T-helper 2 cell treated with Interferon-gamma antibody and Interleukin-4, amounts not matched to agents 100 ng/mL and 5 ng/mL, for 36 hours (primary cell): ENCODE measurements around the gene CAMSAP1. TPM values are rescaled to one million over a fixed set of nuclear protein-coding genes. Genes with fewer than 3 reads are reported as not detected.

Experiments
- intact Hi-C: fragments of 100-400 bp; cut with micrococcal nuclease; formaldehyde crosslinking; loops from one replicate; pipeline ENCODE4 v1.15.1; 2023
- total RNA-seq: library from RNA; stranded (reverse); gene quantifications from 2 replicates; pipeline ENCODE4 v1.2.3, GENCODE V29; 2022

Gene CAMSAP1
- total RNA-seq, 1 donor from 2014 or later: 24.7 TPM

DNA sequence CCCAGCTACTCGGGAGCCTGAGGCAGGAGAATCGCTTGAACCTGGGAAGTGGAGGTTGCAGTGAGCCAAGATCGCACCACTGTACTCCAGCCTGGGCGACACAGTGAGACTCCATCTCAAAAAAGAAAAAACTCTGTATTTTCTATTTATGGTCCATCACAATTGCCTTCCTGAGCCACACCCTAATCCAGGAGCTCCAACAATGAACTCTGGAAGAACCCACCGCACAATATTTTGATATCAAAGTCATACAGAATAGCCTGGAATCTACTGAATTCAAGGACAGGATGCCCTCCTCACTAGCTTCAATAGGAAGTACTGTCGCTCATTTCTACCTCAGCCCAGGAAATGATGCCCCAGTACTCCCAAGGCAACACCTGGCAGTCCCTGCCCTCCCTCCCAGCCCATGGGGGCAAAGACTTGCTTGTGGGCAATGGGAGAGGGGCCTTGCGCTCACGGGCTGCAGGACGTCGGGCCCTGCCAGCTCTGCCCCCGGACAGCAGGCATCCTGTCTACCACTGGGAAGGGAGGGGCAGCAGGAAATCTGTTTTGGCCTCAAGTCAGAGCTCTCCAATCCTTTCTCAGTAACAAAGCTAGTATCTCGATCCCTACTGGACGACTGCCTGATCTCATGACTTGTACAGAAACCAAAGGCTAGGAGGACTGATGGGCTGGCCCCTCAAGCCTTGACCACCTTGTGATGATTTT, 34.1 kb upstream of the CAMSAP1 start:
- intact Hi-C loops: no loop called here

DNA sequence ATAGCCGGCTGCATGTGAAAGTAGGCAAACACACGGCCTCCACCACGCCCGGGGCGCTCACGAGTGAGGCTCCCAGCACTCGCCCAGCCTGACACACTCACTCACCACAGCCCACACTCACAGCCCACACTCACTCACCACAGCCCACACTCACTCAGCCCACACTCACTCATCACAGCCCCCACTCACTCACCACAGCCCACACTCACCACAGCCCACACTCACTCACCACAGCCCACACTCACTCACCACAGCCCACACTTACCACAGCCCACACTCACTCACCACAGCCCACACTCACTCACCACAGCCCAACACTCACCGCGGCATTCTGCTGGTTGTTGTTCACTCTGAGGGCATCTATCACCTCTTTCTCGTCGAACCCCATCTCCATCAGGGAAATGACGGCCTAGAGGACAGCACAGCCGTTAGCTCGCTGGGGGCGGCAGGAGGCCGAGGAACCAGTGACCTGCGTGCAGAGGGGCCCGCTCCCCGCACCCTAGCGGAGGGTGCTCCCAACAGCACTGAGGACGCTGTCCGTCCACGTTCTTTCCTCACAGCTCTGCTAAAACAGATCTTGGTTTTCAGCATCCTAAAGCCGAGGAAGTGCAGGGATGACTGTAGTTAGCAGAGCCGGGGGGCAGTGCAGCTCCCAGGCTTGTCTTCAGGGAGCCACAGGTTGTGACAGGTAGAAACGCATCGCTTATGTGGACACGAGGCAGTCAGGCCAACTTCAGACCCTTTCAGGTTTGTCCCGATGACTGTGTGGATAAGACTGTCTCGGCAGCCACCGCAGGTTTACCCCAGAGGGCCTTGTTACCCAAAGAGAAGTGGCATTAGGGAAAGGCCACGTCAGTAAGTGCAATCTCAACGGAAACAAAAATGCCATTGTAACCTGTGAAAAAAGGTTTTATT, 32.3 kb upstream of the CAMSAP1 start:
- intact Hi-C loops: no loop called here

DNA sequence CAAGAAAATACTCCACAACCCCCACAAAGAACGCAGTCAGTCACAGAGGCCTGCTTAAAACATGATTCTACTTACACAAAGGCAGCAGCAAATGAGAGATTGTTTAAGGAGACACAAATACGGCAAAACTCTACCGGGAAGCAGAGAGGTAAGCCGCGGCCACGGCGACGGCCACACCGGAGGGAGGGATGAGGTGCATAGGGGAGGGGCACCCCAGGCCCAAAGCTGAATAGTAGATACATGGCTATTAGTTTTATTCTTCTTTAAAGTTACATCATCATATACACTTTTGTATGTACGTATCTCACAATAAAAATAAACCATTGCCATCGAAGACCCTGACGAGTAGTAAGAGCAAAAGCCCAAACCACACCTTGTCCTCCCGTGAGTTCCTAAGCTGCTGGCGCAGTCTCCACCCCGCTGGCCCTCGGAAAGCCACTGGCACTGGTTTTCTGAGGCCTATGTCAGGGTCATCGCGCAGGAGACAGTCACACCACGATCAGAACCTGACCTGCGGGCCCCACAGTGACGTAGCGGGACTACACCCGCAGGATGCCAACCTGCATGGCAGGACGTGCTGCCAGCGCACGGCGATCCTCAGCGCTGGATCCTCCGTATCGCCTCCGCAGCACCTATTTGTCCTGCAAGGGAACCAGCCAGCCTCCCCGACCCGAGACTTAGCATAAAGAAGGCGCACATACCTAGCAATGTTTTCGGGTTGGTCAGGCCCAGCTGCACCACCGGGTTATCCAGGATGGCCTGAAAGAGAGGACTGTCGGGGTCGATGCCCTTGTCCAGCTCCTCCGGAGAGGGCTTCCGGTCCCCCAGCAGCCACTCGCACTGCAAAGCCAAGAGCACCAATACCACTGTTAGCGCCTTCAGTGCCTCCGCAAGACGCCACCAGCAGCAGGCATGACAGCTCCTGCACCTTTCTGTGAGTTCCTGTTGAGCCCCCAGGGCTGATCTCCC, 30.5 kb upstream of the CAMSAP1 start:
- intact Hi-C loops: no loop called here

DNA sequence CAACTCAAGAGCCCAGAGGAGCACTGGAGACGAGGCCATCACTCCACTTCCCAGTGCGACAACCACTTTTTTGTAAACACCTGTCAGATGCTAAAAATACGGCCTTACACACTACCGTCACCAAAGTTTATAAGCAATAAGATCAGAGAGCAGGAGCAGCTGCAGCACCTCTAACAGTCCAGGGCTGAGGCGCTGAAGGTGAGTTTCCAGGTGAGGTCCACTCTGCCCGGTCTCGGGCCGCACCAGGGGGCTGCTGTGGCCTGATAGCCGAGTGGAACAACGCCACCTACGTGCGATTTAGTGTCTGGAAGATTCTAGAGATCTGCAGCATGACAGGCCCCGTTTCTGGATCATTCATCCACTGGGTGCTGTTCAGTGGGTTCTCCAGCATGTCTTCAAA, 25.8 kb upstream of the CAMSAP1 start:
- intact Hi-C loops: no loop called here

DNA sequence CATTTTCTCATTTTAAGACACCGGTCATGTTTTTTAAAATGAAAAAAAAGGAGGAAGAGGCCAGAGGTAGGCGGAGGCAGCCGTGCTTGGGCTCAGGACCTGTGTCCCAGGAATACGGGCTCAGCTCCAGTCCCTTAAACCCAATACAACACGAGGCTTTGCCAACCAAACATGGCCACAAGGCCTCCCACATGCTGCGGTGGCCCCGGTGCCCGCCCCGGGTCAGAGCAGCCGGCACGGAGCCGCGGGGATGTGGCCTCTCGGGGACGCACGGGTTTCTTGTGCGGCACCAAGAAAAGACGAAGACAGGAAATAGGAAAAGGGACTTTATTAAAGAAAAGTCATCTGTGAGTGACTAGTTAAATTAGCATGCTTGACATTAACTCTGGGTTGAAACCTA, 25.3 kb upstream of the CAMSAP1 start:
- intact Hi-C loops: no loop called here

DNA sequence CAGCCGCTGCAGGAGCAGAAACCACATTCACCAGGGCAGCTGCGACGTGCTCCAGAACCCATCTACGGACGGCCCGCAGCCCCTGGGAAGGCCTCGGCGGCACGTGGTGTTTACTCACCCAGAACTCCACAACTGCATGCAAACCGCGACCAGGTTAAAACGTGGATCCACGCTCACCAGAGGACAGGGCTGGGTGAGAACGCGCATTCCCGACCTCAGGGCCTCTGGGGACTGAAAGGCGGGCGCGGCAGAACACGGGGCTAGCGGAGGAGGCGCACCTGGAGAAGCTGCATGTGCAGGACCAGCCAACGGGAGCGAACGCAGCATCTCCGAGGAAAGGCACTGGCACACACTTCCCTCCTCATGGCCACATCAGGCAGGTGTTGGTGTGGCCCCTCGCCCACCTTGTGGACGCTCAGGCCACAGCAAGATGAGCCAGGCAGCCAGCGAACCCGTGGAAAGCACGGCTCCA, 24.0 kb upstream of the CAMSAP1 start:
- intact Hi-C loops: no loop called here

DNA sequence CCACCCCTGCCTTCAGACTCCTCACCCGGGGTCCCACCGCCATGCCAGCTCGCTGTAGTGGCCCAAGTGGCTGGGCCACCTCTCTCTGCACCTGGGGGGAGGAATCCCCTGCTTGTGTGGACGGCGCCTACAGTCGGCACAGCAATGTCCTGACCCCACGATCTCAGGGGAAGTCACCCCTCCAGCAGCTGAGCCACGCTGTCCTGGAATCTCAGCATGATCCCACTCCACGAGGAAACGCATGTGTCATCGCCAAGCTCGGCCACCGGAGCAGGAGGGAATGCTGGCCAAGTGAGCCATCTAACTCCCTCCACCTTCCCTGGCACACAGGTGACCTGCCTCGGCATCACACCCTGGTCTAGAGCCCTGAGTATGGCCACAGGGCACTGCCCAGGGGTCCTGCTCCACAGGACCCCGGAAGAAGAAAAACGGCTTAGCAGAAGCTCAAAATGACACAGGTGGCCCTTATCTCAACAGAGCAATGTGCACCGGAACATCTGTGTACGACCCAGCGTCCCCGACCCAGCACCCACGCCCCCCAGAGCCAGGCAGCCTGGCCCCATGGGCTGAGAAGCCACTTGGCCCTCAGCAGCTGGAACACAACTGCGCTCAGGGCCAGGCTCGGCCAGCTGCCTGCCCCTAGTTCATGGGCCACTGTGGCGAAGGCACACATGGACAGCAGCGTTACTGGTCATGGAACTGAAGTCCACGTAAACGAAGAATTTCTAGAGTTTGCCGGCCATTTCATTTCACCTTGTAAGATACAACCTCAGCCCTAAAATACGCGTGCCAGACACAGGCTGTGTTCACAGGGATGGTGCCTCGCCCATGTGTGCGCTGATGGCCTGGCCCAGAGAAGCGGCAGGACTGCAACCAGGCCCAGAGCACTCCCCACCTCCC, 23.4 kb upstream of the CAMSAP1 start:
- intact Hi-C loops: no loop called here

DNA sequence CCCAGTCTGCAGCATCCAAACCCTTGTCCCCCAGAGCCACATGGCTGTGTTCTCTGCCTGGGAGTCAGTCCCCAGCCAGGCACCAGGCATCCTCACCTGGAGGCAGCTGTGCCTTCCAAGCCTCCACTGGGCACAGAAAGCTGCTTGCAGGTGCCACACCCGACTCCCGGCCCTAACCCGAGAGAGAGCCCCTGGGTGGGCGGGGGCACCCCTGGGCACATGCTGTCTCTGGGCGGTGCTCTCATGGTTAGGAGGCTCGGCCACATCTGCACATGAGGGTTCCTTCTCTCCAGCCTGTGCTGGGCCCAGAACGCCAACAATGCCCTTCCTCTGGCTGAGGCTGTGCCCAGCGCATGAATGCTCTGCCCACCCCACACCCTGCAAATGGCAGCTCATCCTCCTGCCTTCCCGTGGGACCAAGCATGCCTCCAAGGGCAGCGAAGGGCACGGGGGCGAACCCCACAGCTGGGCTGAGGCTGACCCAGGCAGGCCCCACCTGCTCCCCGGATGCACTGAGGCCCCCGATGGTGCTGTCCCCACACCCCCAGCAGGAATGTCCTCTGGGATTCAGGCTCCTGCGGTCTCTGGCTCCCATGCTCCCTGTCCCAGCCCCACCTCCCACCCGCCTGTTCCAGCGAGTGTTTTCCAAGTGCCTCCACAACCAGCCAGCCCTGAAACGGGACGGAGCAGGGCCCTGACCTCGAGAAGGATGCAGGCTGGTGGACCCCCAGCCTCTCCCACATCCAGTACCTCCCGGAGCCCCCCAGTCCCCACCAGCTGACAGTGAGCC, 22.5 kb upstream of the CAMSAP1 start:
- intact Hi-C loops: no loop called here

DNA sequence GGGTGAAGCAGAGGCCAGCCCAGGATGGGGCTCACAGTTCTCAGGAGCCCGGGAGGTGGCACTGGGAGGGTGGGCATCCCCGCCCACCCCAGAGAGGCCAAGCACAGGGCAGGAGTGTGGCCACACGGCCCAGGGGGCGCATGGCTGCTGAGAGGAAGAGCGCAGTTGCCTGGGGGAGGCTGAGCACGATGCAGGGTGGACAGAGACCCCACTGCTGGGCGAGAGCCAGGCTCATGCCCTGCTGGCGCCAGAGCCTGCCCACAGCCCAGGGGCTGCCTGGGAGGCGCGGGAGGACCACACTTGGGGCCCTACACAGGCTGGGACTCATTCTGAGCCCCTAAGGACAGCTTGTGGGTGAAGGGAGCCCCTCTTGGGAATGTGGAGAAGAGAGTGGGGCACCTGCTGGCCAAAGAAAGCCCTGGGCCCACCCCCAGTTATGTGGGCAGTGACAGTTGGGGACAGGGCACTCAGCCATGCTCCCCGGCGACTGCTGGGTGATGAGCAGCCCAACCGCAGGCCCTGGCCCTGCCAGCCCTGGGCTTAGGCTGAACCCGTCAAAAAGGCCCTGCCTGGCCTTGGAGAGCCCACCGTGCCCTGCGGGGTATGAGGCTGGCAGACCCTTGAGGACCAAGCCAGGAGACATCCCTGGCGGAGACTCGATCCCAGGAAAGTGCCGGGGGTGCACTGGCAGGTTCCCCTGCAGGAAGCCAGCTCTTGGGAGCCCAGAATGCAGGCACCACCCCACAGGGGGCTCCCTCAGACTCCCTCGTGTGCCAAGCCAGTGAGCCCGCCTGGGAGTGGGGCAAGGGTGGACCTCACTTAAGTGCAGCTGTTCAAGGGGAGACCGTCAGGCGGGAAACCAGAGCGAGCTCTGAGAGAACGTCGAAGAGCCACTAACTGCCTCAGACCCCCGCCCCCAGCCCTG, 21.6 kb upstream of the CAMSAP1 start:
- intact Hi-C loops: no loop called here

DNA sequence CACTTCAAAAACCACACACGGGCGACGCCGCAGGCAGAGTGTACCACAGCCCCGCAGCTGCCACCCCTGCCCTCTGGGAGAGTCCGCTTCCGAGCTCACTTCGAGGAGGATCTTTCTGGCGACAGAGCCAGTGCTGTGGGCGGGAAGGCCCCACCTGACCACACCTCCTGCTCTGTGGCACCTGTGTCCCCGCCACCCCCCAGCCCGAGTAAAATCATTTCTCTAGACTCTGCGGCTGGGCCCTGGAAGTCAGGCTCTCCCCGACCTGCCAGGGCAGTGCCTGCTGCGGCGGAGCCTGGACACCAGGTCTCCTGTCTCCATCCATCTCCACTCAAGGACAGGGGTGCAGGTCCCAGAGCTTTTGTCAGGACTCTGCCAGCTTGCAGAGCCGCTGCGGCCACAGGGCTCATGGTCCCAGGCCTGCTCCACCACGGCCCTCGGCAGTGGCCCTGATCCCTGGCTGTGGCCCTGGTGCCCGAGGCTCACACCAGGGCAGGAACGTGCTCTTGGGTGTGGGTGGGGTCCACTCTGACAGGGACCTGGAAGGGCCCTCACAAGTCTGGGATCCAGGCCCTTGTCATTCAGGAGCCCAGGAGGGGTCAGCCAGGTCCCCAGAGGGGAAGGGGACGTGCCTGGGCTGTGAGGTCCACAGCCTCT, 20.9 kb upstream of the CAMSAP1 start:
- intact Hi-C loops: no loop called here

DNA sequence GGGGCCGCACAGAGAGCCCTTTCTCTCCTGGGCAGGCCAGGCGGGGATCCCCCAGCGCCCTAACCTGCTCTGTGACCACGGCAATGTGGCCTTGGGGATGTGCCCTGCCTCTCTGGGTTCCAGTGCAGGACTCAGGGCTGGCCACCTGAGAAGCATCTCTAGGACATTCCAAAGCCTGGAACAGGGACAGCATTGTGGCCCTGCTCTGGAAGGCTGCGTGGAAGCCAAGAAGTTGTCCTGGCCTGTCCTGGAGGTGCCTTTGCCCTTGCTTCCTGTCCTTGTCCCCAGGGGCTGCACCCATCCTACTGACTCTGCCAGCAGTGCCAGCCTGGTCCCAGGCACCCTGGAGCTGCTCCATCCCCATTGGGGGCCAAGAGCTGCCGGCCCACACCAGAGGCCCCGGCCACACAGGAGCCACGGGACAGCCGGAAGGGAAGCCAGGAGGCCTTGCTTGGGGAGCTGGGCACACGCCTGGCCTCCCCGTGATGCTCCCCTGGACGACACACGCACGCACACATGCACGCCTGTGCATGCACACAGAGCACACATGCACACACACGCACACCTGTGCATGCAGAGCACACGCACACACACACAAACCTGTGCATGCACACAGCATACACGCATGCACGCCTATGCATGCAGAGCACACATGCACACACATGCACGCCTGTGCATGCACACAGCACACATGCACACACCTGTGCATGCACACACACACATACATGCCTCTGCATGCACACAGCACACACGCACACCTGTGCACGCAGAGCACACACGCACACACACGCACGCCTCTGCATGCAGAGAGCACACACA, 20.1 kb upstream of the CAMSAP1 start:
- intact Hi-C loops: no loop called here

DNA sequence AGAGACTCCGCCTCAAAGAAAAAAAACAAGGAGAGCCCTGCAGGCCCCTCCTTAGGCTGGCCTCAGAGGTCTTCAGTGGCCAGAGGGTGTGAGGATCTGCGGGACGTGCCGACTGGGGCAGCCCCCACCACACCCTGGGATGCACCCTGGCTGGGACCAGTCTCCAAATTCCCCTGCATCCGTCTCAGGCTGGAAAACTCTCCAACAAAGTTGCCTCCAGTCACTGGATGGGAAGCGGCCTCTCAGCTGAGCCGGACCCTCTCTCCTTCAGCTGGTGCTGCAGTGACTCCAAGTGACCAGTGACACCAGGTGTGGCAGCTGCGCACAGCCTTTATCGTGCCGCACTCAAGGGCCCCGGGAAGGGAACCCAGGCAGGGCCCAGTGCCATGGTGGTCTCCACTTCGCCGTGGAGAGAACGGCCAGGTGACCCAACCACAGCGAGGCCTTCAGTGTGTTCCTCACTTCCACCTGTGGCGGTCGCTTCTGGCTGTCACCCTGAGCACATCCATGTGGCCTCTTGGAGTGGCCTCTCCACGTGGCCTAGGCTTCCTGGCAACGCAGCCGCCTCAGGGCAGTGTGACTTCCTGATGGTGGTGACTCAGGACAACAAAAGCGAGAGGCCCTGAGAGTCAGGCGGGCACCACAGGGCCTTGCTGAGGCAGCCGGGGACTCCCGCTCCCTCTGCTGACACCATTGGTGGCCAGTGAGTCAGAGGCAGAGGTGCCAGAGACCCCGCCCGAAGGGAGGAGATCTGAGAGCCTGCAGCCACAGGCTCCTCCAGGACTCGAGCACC, 19.3 kb upstream of the CAMSAP1 start:
- intact Hi-C loops: no loop called here

DNA sequence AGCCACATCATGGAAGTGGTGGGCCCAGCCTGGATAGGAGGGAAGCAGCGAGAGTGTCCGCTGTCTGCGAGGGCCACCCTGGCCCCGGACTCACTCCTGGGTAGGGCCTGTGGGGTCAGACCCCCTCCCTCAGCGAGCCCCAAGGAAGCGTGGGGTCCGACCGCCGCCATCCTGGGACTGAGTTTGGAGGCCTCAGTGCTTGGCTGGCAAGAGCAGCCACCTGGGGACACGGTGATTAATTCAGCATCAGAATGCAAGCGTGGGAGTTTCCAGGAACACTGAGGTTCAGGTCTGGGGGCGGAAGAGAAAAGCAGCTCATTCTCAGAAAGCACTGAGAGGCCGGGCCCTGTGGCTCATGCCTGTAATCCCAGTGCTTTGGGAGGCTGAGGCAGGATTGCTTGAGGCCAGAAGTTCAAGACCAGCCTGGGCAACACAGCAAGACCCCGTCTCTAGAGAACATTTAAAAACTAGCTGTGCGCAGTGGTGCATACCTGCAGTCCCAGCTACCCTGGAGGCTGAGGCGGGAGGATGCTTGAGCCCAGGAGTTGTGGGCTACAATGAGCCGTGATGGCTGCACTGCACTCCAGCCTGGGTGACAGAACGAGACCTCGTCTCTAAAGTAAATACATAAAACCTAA, 18.3 kb upstream of the CAMSAP1 start:
- intact Hi-C loops: no loop called here

DNA sequence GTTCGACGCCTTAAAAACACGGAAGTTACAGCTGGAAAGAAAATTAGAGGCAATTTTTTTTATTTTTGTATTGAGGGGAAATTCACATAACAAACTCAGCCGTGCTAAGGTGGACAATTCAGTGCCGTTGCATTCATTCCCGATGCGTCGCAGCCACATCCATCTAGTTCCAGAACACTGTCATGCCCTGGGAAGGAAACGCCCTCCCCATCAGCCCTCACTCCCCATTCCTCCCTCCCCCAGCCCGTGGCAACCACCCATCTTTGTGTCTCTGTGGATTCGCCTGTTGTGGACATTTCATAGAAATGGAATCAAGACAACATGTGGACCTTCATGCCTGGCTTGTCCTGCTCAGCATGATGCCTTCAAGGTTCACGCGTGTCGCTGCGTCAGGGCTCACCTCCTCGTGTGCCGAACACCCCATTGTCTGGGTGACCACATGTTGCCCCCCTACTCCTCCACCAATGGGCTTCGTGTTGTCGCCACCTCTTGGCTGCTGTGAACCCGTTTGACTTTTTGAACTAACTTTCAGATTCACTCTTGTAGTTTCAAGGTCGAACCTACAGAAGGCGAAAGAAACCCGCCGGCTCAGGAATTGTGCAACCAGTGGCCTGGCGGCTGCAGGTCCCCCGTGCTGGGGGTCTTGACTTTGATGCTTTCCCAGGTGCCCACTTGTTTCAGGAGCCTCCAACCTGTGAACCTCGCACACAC, 17.4 kb upstream of the CAMSAP1 start:
- intact Hi-C loops: no loop called here

DNA sequence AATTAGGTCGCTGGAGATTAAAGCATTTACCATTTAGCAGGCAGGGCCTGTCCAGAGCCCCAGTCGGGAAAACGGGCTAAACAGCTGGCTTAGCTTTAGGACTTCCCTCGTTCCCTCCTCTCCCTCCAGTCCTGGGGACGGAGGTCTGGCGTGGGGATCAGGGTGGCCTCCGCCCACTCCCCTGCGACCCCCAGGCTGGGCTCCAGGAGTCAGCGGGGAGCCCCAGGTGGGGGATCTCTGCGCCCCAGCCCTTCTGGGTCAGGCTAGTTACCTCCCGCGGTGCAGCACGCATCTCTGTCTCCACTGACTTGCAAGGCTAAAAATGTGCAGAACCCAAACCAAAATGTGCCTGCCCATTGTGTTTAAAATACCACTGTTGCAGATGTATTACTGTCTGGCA, 16.2 kb upstream of the CAMSAP1 start:
- intact Hi-C loops: no loop called here
